Stimulated activated CD4-positive, alpha-beta T cell treated with anti-CD3 and anti-CD28 coated beads, Interleukin-4, amount 100 ng/mL, for 24 hours (primary cell): Measurements from ENCODE around the gene NADK2.

Experiments
- DNase-seq: peaks from one replicate; pipeline ENCODE4 v3.0.0-alpha.2; 2020

Gene NADK2

GRCh38 chr5:36246036-36246800, 4.5 kb upstream of the NADK2 start:
- no peak for DNase-seq

- no peak for DNase-seq
These were observed 2.4 kb upstream of the NADK2 start for GRCh38 chr5:36244076-36244475.

DNA sequence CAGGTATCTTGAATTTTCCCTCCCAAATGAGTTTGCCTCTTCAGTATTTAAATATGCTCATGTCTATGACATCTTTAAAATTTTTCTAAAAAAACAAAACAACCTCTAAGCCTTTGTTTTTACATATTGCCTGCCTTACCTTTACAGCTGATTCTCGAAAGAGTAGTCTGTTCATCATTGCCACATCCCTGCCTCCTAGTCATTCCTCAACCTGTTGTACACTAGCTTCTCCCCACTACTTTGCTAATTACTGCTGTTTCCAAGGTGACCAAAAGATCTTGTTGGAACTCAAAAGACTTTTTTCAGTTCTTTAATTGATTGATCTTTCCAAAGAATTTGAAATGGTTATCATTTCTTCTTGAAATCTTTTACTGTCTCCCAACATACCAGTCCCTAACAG, 1.9 kb upstream of the NADK2 start:
- no peak for DNase-seq

DNA sequence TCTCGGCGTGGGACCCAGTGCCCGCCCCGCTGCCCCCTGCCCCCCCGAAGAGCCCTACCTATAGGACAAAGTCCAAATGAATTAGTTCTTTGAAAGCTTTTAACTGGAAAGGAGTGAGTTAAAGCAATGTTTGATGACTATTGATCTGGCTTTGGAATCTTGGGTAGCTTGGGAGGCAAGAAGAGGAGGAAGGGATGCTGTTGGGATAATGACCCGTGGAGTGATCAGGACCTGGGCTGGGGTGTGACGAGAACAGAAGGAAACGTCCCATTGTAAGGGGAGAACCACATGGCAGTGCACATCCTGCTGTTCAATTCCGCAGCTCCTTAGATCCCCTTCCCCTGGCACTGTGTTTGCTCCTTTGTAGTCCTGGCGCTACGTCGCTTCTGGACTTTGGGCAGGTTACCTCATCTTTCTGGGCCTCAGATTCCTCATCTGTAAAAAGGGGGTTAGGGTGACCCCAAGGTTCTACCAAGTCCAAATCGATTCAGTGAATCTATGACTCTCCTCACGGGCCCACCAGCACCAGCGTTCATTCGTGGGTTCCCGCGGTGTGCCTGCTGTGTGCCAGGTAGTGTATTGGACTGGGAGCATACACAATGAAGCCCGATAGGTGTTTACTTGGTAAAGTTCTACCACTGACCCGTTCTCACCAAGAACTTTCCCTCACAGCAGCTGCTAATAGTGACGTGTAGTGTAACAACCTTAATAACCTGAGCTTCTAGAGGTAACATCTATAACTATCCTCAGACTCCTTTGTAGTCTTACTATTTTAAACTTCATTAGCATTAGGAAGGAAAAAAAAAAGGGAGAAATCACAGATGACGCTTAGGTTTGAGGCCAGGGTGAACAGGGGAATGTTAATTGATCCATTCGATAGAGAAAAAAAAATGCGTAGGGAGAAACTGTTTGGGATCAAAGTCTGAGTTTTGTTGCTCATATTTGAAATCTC, 1.1 kb upstream of the NADK2 start:
- DNase-seq: peak; percentile 10

- peak; percentile 33 for DNase-seq
These were observed 720 bp downstream of the NADK2 start for GRCh38 chr5:36240779-36241630.

DNA sequence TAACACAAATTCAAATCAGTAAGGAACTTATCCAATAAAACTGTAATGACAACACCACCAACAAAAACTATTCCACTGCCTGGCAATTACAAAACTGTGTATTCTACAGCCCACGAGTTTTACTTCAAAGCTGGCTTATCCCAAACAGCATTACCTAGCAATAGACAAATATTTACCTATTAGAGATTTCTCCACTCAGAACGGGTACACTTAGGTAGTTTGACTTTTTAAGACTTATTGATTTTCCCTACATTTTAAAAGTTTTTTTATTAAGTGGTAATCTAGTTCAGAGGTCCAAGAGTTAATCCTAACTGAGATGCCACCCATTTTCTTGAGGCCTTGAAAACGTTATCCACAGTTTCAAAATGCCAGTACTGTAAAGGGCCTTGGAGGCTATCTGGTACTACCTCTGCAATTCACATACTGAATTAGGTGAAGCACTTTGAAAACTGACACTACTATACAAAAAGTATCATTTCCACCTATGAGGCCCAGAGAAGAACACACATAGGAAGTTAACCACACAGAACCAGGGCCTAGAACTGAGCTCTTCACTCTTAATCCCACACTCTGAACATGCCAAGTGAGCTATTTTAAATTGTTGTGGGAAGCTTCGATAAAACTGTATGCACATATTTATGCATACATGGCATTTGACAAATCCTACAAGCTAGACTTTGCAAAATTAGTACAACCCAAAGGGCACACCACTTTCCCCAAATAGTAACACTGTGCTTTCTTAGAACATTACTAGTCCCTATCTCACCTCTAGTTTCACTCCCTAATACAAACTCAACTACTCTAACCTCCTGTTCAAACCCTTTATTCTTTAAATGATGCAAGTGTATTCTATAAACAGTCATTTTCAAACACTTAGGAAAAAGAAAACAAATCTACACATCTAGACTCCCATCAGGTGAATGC, 2.1 kb downstream of the NADK2 start:
- no peak for DNase-seq

DNA sequence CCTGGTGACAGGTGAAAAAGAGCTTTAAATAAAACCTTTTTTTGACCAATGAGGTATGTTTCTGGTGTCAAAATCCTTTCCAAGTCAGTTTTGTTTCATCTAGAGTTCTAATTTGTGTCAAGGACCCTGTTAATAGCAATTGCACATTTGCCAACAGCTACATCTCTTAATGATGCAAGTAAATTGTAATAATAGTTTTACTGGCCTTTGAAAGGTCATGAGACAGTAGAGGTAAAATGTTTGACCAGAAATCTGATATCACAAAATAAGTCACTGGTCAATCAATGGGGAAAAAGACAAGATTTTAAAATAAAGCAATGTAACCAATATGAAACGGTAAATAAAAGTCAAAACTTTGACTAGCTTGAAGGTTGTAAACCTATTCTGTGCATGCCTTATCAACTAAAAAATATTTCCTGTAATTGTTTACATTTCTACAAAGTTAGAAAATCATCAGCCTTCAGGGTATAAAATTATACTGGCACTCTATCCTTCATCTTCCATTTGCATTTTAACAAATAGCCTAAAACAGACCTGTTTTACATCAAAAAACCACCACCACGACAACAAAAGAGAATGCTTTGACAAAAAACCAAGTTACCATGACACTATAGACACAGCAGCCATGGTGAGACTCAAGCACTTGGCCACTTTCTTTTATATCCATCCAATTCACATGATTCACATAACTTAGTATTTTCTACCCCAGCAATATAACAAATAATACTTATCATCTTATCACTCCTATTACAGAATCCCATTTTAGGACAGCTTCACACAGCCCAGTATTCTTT, 3.0 kb downstream of the NADK2 start:
- DNase-seq: no peak

DNA sequence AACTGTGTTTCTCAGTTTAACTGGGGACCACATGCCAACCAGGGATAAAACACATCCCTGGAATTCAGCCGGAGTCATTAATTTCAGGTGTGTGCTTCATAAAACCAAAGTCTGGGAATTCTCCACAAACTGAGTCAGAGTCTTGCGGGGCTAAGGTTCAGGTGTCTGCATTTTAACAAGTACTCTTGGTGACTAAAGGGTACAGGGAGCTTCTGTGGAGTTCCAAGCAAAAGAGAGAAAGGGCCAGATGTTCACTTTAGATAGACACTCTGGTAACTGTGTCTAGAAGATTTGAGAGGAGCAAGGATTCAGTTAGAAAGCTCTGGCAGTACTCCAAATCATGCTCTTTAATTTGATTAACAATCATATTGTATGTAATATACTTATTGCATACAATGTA, 4.0 kb downstream of the NADK2 start:
- DNase-seq: no peak

- no peak for DNase-seq
These were observed 4.9 kb downstream of the NADK2 start for GRCh38 chr5:36236801-36237200.

- no peak for DNase-seq
These were observed 9.2 kb downstream of the NADK2 start for GRCh38 chr5:36232533-36232932.

GRCh38 chr5:36230151-36230790, 11.5 kb downstream of the NADK2 start:
- no peak for DNase-seq

DNA sequence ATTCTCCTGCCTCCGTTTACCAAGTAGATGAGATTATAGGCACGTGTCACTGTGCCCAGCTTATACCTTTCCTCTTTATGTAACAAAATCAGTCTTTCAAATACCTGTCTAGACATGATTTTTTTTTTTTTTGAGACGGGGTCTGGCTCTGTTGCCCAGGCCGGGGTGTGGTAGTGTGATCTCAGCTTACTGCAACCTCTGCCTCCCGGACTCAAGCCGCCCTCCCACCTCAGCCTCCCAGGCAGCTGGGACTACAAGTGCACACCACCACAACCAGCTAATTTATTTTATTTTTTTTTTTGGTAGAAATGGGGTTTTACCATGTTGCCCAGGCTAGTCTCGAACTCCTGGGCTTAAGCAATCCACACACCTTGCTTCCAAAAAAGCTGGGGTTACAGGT, 13.2 kb downstream of the NADK2 start:
- DNase-seq: no peak

- DNase-seq: no peak
These were observed 14.7 kb downstream of the NADK2 start for GRCh38 chr5:36227046-36227445.

- DNase-seq: no peak
These were observed 19.1 kb downstream of the NADK2 start for GRCh38 chr5:36222620-36223019.

DNA sequence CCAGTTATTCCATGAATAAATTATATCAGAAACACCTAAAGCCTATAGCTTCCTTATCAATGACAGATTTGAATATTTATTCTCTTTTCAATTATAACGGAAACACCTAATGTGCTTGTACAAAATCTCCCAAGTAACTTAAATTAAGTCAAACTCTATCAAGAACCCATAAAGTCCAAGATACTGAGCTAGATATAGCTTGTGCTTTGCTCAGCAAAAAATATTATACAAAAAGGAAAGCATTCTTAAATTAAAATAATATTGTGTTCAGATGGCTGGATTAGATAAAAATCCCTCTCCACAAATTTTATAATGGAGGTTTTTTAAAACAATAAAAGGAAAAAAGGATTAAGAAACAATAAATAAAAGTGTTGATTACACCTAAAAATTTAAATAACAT, 23.7 kb downstream of the NADK2 start:
- DNase-seq: no peak

DNA sequence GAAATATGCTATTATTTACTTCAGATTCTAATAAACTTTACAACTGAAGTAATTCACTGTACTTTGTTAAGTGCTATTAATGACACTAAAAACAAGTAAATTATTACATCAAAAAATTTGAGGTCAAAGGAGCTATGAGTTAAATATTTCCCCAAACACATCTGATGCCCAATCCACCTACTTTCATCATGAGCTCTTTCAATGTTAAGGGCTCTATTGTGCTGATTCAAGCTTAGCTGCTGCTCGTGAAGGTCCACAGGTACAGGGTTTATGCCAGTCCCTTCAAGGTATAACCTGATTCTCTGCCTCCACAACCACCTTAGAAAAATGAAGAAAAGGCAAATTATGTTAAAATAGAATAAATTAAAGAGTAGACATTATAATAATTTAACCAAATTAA, 24.2 kb downstream of the NADK2 start:
- no peak for DNase-seq

DNA sequence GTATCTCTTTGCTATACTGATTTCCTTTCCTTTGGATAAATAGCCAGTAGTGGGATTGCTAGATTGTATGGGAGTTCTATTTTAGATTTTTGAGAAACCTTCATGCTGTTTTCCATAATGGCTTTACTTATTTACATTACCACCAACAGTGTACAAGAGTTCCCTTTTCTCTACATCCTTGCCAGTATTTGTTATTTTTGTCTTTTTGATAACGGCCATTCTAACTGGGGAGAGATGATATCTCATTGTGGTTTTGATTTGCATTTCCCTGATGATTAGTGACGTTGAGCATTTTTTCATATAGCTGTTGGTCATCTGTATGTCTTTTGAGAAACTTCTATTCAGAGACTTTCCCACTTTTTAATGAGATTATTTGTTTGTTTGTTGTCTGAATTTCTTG, 25.8 kb downstream of the NADK2 start:
- no peak for DNase-seq

- no peak for DNase-seq
These were observed 27.3 kb downstream of the NADK2 start for GRCh38 chr5:36214436-36214835.

DNA sequence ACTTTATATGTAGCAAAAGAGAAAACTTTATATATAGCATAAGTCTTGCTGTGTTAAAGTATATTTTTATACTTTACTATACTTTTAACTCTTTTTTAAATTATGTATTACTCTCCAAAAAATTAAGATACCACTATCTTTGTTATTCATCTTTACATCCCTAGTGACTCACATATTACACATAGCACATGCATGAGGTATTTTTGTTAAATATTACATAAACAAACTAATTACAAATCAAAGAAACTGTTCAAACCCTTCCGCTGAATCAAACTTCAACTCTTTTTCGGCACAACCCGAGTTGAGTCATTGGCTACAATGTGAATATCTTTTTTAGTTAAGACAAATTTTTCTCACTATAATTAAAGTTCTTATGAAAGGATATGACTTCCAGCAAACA, 32.1 kb downstream of the NADK2 start:
- no peak for DNase-seq

DNA sequence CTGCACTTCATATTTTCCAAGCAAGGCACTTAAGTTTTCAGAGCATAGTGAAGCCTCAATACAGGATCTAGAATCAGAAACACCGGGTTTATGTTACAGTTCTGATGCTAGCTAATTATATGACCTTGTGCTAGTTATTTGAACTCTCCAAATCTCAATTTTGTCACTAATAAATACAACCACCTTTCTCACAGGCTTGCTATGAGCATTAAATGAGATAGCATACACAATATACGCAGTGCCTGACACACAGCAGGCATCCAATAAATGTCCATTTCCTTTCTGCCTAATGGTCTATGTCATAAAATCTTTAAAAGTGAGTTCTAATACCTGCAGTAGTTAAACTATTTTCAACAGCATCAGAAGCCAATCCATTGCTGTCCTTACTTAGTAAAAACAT, 32.9 kb downstream of the NADK2 start:
- DNase-seq: no peak

GRCh38 chr5:36206913-36207312, 34.8 kb downstream of the NADK2 start:
- no peak for DNase-seq
